GM23338 (cell line): ENCODE results near the gene SLC39A13. TPM values are rescaled to one million over a fixed set of nuclear protein-coding genes. Genes with fewer than 3 reads are reported as not detected.

Source experiments
- NANOG ChIP-seq: IDR thresholded peaks from 2 replicates; pipeline ENCODE4 v1.6.1; 2016; ENCODE audit warnings: antibody characterized with exemption, borderline replicate concordance
- STAT1 ChIP-seq: IDR thresholded peaks from one replicate; pipeline ENCODE4 v1.6.1; 2016; ENCODE audit warnings: antibody characterized with exemption; ENCODE audit not compliant: unreplicated experiment
- ZNF114 ChIP-seq: fragments of 250-450 bp; sonication (Bioruptor Pico); IDR thresholded peaks from 2 replicates; pipeline ENCODE4 v1.5.0; 2020; ENCODE audit warnings: mild to moderate bottlenecking, moderate library complexity
- ZNF331 ChIP-seq: fragments of 250-450 bp; sonication (Bioruptor Pico); IDR thresholded peaks from 2 replicates; pipeline ENCODE4 v1.5.0; 2020; ENCODE audit warnings: low read depth, mild to moderate bottlenecking, moderate library complexity
- polyA plus RNA-seq: library from polyadenylated mRNA; unstranded; fragments of >200 nt; fragmentation: Nextera tagmentation; extraction: Ambion mirVana; gene quantifications from 2 replicates; pipeline ENCODE4 v1.2.1, GENCODE V29; 2016
- total RNA-seq: library from RNA; depleted of rRNA; stranded (reverse); fragments of >200 nt; shearing (Covaris generic); gene quantifications from 2 replicates; pipeline ENCODE4 v1.2.3, GENCODE V29; 2014
- TF ChIP-seq, protein P1 (sequence below): fragments of 250-450 bp; sonication (Bioruptor Pico); IDR thresholded peaks from 2 replicates; pipeline ENCODE4 v1.5.0; 2020; ENCODE audit warnings: mild to moderate bottlenecking, moderate library complexity
- TF ChIP-seq, protein P2 (sequence below): IDR thresholded peaks from one replicate; pipeline ENCODE4 v1.6.1; 2018; ENCODE audit warnings: antibody characterized with exemption; ENCODE audit not compliant: unreplicated experiment

Gene SLC39A13
- total and polyA plus RNA-seq, 2 experiments from 2014 or later = 15.8 to 32.7 TPM

GRCh38 chr11:47431356-47432083, 23.1 kb downstream of the SLC39A13 start (continued):
- TF ChIP-seq, protein P1, sequence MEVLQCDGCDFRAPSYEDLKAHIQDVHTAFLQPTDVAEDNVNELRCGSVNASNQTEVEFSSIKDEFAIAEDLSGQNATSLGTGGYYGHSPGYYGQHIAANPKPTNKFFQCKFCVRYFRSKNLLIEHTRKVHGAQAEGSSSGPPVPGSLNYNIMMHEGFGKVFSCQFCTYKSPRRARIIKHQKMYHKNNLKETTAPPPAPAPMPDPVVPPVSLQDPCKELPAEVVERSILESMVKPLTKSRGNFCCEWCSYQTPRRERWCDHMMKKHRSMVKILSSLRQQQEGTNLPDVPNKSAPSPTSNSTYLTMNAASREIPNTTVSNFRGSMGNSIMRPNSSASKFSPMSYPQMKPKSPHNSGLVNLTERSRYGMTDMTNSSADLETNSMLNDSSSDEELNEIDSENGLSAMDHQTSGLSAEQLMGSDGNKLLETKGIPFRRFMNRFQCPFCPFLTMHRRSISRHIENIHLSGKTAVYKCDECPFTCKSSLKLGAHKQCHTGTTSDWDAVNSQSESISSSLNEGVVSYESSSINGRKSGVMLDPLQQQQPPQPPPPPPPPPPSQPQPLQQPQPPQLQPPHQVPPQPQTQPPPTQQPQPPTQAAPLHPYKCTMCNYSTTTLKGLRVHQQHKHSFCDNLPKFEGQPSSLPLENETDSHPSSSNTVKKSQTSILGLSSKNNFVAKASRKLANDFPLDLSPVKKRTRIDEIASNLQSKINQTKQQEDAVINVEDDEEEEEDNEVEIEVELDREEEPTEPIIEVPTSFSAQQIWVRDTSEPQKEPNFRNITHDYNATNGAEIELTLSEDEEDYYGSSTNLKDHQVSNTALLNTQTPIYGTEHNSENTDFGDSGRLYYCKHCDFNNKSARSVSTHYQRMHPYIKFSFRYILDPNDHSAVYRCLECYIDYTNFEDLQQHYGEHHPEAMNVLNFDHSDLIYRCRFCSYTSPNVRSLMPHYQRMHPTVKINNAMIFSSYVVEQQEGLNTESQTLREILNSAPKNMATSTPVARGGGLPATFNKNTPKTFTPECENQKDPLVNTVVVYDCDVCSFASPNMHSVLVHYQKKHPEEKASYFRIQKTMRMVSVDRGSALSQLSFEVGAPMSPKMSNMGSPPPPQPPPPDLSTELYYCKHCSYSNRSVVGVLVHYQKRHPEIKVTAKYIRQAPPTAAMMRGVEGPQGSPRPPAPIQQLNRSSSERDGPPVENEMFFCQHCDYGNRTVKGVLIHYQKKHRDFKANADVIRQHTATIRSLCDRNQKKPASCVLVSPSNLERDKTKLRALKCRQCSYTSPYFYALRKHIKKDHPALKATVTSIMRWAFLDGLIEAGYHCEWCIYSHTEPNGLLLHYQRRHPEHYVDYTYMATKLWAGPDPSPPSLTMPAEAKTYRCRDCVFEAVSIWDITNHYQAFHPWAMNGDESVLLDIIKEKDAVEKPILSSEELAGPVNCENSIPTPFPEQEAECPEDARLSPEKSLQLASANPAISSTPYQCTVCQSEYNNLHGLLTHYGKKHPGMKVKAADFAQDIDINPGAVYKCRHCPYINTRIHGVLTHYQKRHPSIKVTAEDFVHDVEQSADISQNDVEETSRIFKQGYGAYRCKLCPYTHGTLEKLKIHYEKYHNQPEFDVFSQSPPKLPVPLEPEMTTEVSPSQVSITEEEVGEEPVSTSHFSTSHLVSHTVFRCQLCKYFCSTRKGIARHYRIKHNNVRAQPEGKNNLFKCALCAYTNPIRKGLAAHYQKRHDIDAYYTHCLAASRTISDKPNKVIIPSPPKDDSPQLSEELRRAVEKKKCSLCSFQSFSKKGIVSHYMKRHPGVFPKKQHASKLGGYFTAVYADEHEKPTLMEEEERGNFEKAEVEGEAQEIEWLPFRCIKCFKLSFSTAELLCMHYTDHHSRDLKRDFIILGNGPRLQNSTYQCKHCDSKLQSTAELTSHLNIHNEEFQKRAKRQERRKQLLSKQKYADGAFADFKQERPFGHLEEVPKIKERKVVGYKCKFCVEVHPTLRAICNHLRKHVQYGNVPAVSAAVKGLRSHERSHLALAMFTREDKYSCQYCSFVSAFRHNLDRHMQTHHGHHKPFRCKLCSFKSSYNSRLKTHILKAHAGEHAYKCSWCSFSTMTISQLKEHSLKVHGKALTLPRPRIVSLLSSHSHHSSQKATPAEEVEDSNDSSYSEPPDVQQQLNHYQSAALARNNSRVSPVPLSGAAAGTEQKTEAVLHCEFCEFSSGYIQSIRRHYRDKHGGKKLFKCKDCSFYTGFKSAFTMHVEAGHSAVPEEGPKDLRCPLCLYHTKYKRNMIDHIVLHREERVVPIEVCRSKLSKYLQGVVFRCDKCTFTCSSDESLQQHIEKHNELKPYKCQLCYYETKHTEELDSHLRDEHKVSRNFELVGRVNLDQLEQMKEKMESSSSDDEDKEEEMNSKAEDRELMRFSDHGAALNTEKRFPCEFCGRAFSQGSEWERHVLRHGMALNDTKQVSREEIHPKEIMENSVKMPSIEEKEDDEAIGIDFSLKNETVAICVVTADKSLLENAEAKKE = no peak
- no peak for TF ChIP-seq STAT1
- TF ChIP-seq ZNF331 (CRISPR knock-in tag) = no peak
- TF ChIP-seq, protein P2, sequence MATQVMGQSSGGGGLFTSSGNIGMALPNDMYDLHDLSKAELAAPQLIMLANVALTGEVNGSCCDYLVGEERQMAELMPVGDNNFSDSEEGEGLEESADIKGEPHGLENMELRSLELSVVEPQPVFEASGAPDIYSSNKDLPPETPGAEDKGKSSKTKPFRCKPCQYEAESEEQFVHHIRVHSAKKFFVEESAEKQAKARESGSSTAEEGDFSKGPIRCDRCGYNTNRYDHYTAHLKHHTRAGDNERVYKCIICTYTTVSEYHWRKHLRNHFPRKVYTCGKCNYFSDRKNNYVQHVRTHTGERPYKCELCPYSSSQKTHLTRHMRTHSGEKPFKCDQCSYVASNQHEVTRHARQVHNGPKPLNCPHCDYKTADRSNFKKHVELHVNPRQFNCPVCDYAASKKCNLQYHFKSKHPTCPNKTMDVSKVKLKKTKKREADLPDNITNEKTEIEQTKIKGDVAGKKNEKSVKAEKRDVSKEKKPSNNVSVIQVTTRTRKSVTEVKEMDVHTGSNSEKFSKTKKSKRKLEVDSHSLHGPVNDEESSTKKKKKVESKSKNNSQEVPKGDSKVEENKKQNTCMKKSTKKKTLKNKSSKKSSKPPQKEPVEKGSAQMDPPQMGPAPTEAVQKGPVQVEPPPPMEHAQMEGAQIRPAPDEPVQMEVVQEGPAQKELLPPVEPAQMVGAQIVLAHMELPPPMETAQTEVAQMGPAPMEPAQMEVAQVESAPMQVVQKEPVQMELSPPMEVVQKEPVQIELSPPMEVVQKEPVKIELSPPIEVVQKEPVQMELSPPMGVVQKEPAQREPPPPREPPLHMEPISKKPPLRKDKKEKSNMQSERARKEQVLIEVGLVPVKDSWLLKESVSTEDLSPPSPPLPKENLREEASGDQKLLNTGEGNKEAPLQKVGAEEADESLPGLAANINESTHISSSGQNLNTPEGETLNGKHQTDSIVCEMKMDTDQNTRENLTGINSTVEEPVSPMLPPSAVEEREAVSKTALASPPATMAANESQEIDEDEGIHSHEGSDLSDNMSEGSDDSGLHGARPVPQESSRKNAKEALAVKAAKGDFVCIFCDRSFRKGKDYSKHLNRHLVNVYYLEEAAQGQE = no peak
- no peak for TF ChIP-seq NANOG
- no peak for TF ChIP-seq ZNF114 (CRISPR knock-in tag)
